IPS DF 19.7 (cell line): Measurements from ENCODE around the gene NAV1.
"Not testable (repeated sequence)": the region's sequence is repeated elsewhere in the genome, so short reads cannot be mapped to it uniquely, and the experiment has no call there.

Source experiments
- DNase-seq: peaks from one replicate; pipeline ENCODE4 v3.0.0-alpha.2; 2013; ENCODE audit warnings: low read depth, low spot score

NAV1 gene, protein sequence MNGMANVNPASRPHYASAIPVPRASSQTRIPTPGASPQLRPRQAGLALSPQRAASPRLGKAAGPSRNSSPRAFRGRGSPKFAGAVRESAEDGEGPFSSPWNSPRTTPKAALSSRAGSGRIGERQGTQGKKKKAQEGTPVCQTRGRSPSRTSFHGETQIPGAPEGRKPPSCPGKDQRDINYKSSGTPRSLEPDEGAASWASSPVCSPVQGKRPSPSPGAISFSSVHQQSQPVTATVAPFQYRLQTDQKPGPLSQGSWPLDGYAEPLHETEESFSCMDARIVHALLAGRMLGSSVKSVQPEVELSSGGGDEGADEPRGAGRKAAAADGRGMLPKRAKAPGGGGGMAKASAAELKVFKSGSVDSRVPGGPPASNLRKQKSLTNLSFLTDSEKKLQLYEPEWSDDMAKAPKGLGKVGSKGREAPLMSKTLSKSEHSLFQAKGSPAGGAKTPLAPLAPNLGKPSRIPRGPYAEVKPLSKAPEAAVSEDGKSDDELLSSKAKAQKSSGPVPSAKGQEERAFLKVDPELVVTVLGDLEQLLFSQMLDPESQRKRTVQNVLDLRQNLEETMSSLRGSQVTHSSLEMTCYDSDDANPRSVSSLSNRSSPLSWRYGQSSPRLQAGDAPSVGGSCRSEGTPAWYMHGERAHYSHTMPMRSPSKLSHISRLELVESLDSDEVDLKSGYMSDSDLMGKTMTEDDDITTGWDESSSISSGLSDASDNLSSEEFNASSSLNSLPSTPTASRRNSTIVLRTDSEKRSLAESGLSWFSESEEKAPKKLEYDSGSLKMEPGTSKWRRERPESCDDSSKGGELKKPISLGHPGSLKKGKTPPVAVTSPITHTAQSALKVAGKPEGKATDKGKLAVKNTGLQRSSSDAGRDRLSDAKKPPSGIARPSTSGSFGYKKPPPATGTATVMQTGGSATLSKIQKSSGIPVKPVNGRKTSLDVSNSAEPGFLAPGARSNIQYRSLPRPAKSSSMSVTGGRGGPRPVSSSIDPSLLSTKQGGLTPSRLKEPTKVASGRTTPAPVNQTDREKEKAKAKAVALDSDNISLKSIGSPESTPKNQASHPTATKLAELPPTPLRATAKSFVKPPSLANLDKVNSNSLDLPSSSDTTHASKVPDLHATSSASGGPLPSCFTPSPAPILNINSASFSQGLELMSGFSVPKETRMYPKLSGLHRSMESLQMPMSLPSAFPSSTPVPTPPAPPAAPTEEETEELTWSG (N-terminal part only)

DNA sequence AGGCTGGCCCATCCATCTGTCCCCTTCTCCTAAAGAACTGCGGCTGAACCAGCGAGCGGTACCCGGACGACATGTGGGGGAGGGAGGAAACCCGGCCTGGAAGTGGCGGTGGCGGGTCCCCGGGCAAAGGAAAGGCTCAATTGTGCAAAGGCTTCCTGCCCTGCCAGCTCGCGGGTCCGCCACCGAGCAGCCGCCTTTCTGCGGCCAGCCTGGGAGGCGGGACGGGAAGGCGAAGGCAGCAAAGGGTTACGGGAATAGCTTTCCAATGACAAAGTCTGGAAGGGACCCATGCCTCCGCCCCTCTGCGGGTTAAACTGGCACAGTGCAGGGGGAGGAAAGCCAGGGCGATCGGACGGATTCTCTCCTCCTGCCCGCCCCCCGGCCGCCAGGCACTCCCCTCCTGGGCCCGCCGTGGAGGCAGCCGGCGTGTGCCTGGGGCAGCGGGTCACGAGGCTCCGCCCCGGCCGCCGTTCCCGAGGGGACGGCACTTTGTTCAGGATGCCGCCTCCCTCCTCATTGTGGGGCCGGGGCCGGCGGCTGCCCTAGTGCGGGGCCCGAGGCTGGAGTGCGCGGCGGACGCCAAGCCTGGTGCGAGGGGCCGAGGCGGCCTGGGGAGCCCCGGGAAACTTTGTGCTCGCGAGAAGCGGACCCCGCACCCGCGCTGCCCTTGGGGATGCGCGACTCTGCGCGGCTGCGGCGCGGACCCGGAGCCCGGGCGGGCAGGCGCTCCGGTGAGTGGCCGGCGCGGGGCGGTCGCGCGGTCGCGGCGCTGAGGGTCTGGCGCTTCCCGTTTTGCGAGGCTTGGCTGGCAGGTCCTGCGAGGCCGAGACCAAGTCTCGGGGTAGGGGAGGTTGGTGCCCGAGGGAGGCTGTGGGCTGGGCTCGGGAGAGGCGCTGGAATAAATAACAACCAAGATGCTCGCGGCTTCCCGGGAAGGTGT lies at the start of gene NAV1:
NAV1 (plus strand) TSS at position 516 of the 940 bp plus-strand sequence. CDS start 83,758 bp downstream, outside the sequence.
- DNase-seq, result no peak

DNA sequence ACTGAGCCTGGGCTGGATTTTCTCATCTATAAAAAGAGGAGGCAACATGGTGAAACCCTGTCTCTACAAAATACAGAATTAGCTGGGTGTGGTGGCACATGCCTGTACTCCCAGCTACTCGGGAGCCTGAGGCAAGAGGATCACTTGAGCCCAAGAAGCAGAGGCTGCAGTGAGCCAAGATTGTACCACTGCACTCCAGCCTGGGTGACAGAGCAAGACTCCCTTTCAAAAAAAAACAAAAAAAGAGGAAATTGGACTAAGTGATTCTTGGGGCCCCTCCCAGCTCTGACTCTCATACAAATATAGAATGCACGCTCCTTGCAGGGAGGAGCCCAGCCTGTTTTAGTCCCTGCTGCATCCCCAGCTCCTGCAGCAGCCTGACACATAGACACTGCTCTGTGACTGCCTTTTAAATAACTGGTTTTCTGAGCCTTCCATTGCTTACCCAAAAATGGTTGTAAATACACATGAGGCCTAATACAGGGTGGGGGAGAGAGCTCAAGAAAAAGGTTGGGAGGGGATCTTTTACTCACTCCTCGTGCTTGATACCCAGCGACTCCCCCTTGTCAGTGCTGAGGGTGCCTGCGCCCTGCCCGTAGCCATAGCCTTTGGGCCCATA lies 49.2 kb upstream of the NAV1 start:
- no peak for DNase-seq

DNA sequence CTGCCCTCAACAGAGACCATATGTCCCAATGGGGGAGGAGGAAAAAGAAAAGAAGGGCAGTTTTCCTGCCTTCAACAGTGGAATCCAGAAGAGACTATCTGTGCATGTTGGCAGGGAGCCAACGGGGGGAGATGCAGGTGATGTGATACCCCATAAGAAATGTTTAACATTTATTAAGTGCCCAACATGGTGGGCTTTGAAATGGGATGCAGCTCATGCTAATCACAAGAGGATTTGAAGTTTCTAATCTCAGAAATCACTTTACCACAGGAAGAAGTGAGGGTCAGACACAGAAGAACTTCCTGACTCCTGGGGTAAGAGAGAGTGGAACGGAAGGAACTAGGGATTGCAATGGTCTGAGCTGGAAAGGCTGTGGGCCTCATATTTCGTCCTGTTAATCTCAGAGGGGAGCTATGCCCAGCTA lies 48.2 kb upstream of the NAV1 start:
- no peak for DNase-seq

DNA sequence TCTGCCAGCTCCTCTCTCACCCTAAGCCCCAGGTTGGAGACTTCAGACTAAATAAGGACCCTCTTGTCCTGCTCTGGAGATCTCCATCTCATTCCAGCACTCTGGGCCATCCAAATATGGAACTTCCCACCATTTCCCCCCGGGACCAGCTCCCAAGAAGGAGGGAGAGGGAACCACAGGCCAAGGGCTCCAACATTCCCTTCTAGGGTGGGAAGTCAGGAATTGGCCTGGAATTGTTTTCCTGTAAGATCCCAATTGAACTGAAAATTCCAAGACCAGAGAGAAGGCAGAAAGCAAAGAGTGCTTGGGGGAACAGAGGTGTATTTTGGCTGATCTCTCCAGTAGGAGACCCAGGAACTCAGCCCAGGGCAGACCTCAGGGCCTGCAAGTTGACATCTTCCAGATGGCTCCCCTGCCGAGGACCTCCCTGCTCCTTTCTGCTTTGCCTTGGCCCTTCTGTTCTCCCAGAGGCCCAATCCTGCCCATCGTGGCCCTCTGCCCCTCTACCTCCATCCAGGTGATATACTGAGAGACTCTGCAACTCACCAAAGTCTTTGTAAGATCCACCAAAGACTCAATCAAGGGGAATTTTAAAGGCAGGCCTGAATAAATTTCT lies 46.9 kb upstream of the NAV1 start:
- DNase-seq, result no peak

DNA sequence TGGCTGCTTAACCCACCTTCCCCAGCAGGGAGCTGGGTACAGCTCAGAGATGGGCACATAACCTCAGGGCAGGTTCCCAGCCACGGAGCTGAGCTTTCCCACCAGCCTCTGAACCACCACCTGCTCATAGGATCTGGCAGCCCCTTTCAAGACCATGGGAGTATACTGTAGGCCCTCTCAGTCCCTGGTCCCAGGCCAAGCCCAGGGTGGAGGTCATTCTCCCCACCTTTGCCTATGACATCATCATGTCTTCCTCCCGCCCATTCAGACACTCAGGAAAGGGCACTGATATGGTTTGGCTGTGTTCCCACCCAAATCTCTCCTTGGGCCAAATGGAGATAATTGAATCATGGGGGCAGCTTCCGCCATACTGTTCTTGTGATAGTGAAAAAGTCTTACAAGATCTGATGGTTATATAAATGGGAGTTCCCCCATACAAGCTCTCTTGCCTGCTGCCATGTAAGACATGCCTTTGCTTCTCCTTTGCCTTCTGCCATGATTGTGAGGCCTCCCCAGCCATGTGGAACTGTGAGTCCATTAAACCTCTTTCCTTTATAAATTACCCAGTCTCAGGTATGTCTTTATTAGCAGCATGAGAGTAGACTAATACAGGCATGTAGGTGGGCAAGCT lies 45.8 kb upstream of the NAV1 start:
- DNase-seq, result not testable (repeated sequence)

DNA sequence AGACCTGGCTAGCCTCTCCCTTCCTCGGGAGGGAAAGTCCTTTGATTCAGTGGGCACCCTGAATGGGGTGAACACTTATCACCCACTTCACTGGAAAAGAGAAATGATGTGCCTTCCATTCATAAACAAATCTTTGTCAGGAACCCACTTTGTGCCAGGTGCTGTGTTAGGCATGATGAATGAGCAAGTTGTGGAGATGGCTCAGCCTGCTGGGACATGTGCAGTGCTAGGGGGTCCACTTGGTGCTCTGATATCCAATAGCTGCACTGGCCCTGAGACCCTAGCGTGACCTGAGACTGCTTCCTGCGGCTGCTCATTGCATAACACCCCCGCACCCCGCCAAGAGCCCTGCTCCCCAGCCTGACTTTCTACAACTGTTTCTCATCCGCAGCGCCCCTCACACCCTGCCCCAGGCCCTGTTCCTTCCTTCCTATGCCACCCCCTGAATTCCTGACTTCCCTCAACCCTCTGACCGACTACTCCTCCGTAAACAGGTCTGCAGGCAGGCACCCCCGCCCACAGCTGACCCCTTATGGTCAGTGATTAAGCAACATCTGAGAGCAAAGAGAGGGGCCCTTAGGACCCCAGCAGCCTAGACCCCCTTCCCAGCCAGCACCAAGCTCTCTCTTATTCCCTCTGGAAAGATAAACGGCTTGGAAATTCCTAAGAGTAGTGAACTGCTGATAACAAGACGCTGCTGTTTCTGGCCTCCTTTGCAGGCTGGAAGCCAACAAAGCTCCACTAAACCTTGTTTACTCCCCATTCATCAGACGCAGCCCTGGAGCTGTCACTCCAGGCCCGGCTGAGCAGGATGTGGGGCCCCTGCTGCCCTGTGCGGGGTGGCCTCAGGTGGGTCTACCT lies 44.9 kb upstream of the NAV1 start:
- DNase-seq, result no peak

DNA sequence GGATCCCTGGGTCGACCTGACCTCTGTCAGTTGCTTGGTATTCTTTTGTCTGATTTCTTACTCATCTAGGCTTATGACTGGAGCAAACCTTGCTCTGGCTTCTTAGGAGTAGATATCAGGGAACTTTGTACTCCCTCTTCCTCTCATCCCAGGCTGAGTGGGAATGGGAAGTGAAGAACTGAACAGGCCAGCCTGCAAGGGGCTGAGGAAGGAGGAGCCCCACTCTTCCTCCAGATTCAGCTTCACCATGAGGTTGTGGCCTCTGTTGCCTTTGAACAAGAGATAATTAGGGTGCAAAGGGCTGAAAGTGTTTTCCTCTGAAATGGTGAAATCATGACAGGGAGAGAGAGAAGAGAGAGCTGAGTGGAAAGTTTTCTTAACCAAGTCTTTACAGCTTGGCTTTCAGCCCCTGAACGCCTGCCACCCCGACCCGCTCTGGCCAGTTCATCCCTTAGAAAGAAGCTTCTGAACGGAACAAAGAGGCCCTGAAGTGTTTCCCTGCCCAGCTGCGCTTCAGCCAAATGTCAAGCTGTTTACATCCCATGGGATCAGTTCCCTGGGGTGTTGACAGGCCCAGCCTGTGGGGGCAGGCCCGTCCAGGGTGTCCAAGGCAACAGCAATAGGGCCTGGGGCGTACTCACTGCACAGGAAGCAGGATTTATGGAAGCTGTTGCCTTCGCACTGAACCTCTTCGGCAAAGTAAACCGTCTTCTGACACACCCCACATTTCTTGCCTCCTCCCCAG lies 43.2 kb upstream of the NAV1 start:
- DNase-seq, result no peak

DNA sequence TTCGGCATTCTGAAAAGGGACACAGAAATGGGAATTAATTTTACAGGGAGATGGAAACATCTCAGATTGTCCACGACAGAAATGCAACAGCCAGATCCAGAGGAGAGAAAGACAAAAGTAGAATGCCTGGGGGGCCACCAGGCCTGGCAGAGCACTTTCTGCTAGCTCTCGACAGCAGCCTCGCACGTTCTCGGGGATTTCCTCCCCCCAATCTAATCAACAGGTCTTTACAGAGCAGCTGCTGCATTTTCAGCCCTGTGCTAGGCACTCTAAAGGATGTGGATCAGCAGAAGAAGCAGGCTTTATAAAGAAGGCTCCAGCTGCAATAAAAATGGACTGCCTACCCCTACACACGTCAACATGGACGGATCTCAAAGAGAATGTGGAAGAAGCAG lies 42.6 kb upstream of the NAV1 start:
- DNase-seq, result no peak

DNA sequence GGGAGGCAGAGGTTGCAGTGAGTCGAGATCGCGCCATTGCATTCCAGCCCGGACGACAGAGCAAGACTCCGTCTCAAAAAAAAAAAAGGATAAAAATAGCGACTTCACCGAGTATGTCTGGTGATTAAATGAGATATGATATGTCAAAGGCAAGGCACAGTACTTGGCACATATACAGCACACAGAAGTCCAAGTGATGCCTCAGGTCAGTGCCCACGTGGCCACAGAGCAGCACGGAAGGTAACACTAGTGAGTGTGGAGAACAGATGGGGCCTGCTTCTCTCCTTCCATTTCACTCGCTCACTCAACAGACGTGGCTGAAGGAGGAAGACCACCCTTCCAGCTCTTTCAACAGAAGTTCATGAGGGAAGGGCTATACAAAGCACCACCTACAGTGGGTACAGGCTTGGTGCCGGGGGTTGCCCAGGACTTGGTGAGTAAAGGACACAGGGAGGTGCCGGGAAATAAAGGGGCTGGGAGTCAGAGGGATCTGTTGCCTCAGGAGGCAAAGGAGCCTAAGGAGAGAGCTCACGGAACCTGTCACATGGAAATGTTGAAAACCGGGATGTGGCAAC lies 40.9 kb upstream of the NAV1 start:
- DNase-seq, result no peak

DNA sequence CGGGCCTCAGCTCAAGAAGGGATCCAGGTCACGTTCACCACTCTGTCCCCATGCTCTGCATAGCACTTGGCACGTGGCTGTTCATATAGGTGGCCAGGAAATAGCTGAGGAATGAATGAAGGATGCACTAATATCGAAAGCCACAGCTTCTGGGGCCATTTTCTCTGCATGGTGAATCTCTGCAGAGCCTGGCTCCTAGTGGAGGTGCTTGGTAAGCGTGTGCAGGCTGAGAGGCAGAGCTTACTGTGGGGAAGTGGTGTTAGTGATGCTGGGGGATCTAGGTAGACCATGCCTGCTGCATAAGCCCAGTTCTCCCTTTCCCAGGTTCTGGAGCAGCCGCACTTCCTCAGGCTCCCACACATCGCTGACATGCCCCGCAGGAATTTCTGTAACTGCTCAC lies 40.3 kb upstream of the NAV1 start:
- no peak for DNase-seq

DNA sequence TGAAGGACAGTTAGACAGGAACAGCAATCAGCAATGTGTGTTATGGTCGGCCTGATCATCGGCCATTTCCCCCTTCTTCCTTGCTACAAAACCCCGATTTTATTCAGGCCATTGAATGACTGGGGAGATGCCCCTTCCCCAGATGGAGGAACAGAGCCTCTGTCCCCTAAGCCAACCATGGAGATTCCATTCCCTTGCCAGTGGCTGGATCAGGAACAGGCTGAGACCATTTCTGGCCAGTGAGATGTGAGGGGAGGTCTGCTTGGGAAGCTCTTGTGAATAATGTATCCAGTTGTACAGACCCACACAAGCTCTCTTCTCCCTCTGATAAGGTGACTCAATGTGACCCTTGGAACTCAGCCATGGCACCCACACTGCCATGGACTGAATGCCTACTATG lies 39.7 kb upstream of the NAV1 start:
- no peak for DNase-seq

DNA sequence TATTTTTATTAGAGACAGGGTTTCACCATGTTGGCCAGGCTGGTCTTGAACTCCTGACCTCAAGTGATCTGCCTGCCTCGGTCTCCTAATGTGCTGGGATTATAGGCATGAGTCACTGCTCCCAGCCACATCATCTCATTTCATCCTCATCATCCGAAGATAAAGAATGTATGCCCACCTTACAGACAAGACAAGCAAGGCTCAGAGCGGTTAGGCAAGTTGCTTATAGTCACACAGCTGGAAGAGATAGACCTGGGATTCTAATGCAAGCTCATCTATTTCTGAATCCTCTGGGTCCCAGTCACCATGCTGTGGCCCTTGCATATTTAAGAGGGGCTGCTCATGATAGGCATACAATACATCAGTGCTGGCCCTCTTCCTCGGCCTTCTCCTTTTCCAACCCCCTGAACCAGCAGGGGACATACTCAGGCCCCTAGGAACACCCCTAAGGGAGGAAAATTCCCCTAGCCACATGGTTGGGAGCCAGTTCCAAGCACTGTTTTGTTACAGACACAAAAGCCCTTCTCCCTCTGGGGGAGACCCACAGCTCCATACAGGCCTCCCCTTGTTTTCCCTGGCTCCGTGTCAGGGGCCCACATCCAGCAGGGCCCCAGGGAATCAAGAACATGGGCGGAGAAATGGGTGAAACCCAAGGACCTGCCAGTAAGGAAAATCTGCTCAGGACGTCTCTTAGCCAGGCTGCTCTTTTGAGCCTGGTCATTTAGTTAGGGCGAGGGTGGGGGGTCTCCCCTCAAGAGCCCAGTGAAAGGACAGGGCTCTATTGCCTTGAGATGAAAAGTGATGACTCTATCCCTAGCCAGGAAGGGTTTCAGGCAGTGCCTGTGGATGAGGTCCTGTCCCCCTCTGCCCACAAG lies 38.9 kb upstream of the NAV1 start:
- DNase-seq, result no peak

DNA sequence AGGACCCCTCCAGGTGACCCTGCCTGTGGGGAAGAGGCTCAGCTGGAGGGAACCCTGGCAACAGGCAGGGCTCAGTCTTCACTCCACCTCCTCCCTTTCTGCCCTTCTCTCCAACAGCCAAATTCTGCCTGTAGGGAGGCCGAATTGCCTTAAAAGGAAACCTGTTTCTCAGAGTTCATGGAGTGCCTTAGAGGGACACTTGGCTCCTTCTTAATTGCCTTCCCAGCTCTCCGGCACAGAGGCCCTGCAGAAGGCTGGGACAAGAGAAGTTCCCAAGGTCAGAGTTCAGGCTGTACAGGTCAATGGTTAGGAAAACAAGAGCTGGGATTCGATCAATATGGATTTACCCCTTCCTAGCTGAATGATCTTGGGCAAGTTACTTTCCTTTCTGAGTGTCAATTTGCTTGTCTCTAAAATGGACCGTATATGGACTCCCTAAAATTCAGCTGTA lies 38.2 kb upstream of the NAV1 start:
- DNase-seq, result no peak

DNA sequence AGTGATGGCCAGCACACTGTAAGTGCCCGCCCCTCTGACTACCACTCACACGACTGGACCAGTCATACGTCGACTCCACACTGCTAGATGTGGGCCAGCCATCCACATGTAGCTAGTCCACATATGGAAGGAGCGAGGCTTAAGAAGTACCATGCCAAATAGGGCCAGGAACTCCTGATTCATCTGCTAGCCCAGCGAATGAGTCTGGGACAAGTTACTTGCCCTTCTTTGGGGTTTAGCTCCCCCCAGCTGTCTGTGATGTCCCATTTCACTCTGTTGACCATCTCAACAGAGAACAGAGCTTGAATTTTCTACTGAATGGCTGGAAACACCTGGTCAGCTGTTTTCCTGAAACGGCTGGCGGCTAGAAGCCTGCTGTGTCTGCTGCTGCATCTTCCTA lies 37.8 kb upstream of the NAV1 start:
- DNase-seq, result no peak

DNA sequence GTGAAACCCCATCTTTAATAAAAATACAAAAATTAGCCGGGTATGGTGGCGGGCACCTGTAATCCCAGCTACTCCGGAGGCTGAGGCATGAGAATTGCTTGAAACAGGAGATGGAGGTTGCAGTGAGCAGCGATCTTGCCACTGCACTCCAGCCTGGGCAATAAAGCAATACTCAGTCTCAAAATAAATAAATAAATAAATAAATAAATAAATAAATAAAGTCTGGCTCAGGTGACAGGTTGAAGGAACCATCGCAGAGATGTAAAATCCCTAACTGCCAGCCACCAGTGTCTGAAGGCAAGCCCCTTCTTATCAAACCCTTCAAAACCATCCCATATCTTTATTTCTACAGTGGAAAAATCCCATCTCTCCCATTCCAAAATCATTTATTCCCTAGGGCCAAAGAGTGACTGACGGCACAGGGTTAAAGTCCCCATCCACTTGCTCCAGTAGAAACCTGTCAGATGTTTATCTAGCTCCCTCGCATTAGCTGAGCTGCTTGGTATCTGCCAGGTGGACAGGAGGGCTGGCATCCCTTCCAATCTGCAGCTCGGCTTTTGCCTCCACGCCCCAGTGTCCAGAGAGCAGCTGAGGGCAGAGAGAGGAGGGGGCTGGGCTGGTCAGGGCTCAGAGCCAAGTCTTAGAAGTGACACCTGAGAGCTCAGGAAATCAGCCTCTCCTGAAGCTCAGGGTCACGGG lies 37.0 kb upstream of the NAV1 start:
- DNase-seq, result no peak

DNA sequence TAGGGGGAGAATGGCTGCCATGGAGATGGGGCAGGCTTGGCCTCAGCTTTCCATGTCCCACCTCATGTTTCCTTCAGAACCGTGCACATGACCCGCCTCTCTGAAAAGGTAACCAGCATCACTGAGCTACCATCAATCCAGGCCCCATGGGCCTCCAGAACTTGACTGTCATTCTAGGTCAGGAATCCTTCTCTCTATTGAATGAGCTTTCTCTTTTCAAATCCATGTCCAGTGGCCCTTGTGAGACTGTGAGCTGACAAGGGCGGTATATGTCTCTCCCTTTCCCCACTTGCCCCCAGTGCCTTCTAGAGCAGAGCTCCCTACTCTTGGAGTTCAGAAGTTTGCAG lies 36.4 kb upstream of the NAV1 start:
- DNase-seq, result no peak
